Measurements from ENCODE around the gene ZNF273.
"Not testable (repeated sequence)": the region's sequence is repeated elsewhere in the genome, so short reads cannot be mapped to it uniquely, and the experiment has no call there.

ZNF273 gene

DNA sequence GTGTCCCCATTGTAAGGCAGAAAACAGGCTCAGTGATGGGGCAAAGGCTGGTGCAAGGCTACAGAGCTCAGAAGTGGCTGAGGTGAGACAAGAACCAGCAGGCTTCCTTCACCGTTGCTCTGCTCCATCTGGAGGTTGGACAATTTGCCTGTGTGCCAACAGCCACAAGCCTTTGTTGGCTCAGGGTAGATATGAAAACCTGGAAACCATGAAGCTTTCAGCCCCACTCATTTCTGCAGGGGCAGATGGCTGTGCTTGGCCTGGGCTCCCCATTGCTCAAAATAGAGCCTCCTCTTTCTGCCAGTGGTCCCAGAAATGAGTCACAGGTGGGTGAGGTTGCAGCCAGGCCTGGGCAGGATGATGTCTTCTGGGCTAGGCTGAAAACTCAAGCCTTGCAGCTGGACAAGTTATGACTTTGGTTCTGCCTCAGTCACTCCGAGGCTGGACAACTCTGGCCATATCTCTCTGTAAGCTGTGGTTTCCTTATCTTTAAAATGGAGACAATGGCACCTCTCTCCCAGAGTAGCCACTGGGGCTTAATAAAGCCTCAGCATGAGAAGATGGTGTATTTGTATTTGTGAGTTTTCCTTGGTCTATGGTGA lies 12.2 kb upstream of the ZNF273 start:
- no peak for FAIRE-seq

GRCh38 chr7:64891363-64892081 lies 11.6 kb upstream of the ZNF273 start:
- not testable (repeated sequence) for FAIRE-seq

- FAIRE-seq, result no peak
These were observed 11.0 kb upstream of the ZNF273 start for GRCh38 chr7:64892116-64892515.

GRCh38 chr7:64892666-64893309 lies 10.3 kb upstream of the ZNF273 start:
- no peak for FAIRE-seq

GRCh38 chr7:64893401-64893800 lies 9.7 kb upstream of the ZNF273 start:
- no peak for FAIRE-seq

DNA sequence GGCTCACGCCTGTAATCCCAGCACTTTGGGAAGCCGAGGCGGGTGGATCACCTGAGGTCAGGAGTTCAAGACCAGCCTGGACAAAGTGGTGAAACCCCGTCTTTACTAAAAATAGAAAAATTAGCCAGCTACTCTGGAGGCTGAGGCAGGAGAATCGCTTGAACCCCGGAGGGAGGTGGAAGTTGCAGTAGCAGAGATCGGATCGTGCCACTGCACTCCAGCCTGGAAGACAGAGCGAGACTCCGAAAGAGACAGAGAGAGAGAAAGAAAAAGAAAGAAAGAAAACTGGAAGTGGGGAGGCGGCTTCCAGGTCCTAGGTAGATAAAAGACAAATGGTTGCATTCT lies 640 bp upstream of the ZNF273 start:
- FAIRE-seq, result not testable (repeated sequence)

- FAIRE-seq, result no peak
These were observed 935 bp downstream of the ZNF273 start for GRCh38 chr7:64904008-64904407.

DNA sequence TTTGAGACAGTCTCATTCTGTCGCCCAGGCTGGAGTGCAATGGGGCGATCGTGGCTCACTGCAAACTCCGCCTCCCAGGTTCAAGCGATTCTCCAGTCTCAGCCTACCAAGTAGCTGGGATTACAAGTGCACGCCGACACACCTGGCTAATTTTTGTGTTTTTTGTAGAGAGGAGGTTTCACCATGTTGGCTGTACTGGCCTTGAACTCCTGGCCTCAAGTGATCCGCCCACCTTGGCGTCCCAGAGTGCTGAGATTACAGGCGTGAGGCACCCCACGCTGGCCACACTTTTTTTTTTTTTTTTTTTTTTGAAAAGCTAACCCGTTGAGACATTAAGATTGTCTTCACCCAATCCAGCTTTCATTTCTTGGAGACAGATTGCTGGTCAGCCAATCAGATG lies 2.1 kb downstream of the ZNF273 start:
- no peak for FAIRE-seq

GRCh38 chr7:64905547-64905946 lies 2.5 kb downstream of the ZNF273 start:
- FAIRE-seq, result no peak

DNA sequence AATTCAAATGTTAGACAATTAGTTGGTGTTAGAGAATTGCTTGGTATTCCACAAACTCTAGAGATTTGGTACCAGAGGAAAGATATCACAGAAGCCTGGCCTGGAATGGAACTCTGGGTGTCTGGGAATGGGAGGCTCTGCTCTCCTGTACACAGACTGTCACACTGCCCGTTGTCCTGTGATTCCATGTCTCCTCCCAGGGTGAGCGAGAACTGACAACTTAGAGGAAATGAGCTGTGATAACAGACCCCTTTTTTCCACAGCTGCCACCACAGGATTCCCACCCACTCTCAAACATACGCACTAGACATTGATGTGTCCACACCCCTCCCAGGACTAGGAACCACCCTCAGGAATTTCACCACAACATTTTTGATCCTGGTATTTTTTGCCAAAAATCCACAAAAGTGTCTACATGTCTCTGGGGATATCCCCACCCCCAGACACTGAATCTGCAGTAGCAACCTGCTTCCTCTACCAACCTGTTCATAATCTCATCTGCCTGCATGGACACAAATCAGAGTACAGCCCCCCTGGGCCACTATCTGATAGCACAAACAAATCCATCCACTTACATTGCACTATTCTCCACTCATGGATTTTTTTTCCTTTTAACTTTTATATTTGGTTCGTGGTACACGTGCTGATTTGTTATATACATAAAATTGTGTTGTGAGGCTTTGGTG lies 4.7 kb downstream of the ZNF273 start:
- no peak for FAIRE-seq

DNA sequence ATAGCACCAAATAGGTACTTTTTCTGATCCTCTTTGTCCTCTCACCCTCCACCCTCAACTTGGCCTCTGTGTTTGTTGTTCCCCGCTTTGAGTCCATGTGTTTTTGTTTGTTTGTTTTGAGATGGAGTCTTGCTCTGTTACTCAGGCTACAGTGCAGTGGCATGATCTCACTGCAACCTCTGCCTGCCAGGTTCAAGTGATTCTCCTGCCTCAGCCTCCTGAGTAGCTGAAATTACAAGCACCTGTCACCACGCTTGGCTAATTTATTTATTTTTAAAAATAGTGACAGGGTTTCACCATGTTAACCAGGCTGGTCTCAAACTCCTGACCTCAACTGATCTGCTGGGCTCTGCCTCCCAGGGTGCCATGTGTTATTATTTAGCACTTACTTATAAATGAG lies 5.3 kb downstream of the ZNF273 start:
- FAIRE-seq, result no peak

GRCh38 chr7:64914557-64914956 lies 11.5 kb downstream of the ZNF273 start:
- FAIRE-seq, result no peak

- FAIRE-seq, result not testable (repeated sequence)
These were observed 12.2 kb downstream of the ZNF273 start for GRCh38 chr7:64915301-64915700.

- not testable (repeated sequence) for FAIRE-seq
These were observed 25.4 kb downstream of the ZNF273 start for GRCh38 chr7:64928252-64929187.

DNA sequence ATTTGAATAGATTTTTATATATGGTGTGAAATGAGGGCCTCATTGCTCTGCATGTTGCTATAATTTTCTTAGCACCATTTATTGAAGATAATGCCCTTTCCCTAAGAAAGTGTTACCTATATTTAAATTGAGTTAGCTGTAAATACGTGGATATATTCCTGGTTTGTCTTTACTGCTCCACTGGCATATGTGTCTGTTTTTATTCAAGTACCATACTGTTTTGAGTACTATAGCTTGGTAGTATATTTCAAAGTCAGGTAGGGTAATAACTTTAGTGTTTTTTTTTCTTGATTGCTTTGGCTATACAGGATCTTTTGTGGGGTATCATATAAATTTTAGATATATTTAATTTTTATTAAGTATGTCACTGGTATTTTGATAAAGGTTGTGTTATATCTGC lies 31.4 kb downstream of the ZNF273 start:
- FAIRE-seq, result no peak

DNA sequence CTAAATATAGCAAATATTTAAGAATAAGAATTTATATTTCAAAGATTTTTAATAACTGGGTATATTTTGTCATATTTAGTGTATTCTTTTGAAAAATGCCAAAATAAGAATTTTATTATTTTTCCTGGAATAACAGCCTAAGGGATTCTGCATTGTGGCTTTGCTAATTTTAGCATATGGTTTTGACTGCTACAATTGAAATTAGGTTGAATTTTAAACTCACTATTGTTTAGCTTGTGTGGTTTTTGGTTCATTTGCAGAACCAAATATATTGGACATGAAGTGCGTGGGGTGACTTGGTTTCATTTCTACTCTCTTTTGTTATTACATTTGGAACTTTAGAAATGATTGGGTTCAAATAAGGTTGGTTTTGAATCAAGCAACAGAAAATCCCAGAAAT lies 35.5 kb downstream of the ZNF273 start:
- FAIRE-seq, result no peak

GRCh38 chr7:64940021-64940420 lies 36.9 kb downstream of the ZNF273 start:
- FAIRE-seq, result not testable (repeated sequence)

GRCh38 chr7:64944667-64945502 lies 41.8 kb downstream of the ZNF273 start:
- not testable (repeated sequence) for FAIRE-seq

GRCh38 chr7:64945503-64946175 lies 42.6 kb downstream of the ZNF273 start:
- no peak for FAIRE-seq

- FAIRE-seq, result no peak
These were observed 43.7 kb downstream of the ZNF273 start for GRCh38 chr7:64946772-64947171.

Data from endometrium (tissue), 2 donors.